SK-N-MC (cell line): ENCODE results near the gene TMEM163.
A peak's percentile ranks its signal among the peaks of the same experiment; 100 is the strongest.
"Not testable (repeated sequence)": the region's sequence is repeated elsewhere in the genome, so short reads cannot be mapped to it uniquely, and the experiment has no call there.

Experiments
- DNase-seq: peaks from one replicate; pipeline ENCODE4 v3.0.0-alpha.2; 2011; ENCODE audit warnings: low read depth, low spot score
- H3K27ac ChIP-seq: fragments of 200-600 bp; sonication (generic); 2 replicates; pipeline ENCODE4 v1.5.1; 2016; ENCODE audit warnings: mixed run types
- H3K36me3 ChIP-seq: fragments of 200-600 bp; sonication (generic); 2 replicates; pipeline ENCODE4 v1.6.1; 2017; ENCODE audit warnings: antibody characterized with exemption, low read length, mixed read lengths; ENCODE audit not compliant: insufficient read depth
- H3K4me3 ChIP-seq: fragments of 200-600 bp; sonication (generic); 2 replicates; pipeline ENCODE4 v1.5.1; 2016
- H3K9ac ChIP-seq: fragments of 200-600 bp; sonication (generic); 2 replicates; pipeline ENCODE4 v1.8.0; 2017; ENCODE audit warnings: mixed run types, mixed read lengths; ENCODE audit not compliant: insufficient read length
- H3K9me3 ChIP-seq: fragments of 200-600 bp; sonication (generic); 2 replicates; pipeline ENCODE4 v1.6.1; 2017; ENCODE audit warnings: low read depth, mild to moderate bottlenecking, antibody characterized with exemption, low read length, moderate library complexity, mixed read lengths
- EZH2 ChIP-seq: fragments of 200-600 bp; sonication (generic); IDR thresholded peaks from one replicate; pipeline ENCODE4 v1.6.1; 2017; ENCODE audit warnings: antibody characterized with exemption
- FOXP2 ChIP-seq: optimal IDR thresholded peaks from 2 replicates; pipeline ENCODE3; 2011; ENCODE audit warnings: mild to moderate bottlenecking, moderate library complexity; ENCODE audit not compliant: insufficient read depth; ENCODE audit errors: extremely low read length, control extremely low read depth
- POLR2AphosphoS5 ChIP-seq: IDR thresholded peaks from 2 replicates; pipeline ENCODE4 v1.6.1; 2012; ENCODE audit warnings: mild to moderate bottlenecking, low read depth, low read length, borderline replicate concordance

Gene TMEM163

DNA sequence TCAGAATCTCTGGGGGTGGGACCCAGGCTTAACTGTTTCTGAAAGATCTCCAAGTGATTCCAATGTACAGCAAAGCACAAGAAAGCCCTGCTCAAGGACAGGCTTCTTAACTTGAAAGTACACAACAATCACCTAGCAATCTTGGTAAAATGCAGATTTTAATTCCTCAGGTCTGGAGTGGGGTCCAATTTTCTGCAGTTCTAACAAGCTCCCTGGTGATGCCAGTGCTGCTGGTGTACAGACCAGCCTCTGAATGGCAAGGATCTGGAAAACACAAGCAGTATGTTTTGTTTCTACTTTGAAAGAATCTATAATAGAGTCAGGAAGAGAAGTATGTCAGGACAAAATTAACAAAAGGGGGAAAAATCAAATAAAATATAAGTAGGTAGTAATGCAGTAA is 7.8 kb upstream of the TMEM163 start:
- Histone ChIP-seq H3K4me3 (no peak overlapping the region), H3K9ac (no peak overlapping the region), H3K9me3 (no peaks in the 10 kb centered on the region), H3K27ac (no peak overlapping the region), H3K36me3 (no peaks in the 10 kb centered on the region)
- TF ChIP-seq POLR2AphosphoS5 = no peak
- no peak for TF ChIP-seq EZH2
- no peak for TF ChIP-seq FOXP2
- DNase-seq = no peak

DNA sequence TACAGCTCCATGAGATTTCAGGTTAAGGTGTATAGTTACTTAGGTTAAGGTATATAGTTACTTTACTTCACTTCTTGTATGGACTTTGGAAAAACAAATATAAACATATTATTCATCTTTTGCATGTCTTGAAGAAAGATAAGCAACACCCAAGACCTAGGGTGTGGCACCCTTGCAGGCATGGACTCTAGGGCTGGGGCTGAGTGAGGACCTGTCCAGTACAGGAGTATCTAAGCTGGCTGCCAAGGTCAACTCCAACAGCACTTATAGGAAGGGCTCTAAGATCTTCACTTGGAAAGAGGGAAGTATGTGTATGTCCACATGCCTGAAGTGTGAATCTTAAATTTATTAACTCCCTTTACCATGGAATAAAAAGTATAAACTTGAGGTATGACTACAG is 7.1 kb upstream of the TMEM163 start:
- DNase-seq = no peak
- TF ChIP-seq EZH2 (no peak), FOXP2 (no peak), POLR2AphosphoS5 (no peak)
- Histone ChIP-seq H3K9me3 (no peaks in the 10 kb centered on the region), H3K36me3 (no peaks in the 10 kb centered on the region), H3K4me3 (no peak overlapping the region), H3K27ac (no peak overlapping the region), H3K9ac (no peak overlapping the region)

DNA sequence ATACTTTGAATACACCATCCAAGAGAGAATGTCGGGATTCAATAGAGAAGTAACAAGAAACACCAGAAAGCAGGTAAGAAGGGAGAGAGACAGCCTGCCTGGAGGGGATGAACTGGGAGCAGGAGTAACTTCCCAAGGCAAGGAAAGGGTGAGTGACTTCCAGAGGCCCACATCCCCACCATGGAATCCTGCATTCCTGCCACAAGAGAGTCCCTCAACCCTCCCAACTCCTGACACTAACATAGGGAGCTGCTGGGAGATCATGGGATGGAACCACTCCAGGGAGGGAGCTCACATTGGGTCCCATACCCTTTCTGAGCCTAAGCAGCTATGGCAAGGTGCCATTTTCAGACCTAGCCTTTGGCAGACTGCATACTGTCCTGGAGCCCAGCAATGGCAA is 5.5 kb upstream of the TMEM163 start:
- no peak for DNase-seq
- TF ChIP-seq POLR2AphosphoS5 (no peak), EZH2 (no peak), FOXP2 (no peak)
- Histone ChIP-seq H3K36me3 (no peaks in the 10 kb centered on the region), H3K9me3 (no peaks in the 10 kb centered on the region), H3K4me3 (no peak overlapping the region), H3K27ac (no peak overlapping the region), H3K9ac (no peak overlapping the region)

DNA sequence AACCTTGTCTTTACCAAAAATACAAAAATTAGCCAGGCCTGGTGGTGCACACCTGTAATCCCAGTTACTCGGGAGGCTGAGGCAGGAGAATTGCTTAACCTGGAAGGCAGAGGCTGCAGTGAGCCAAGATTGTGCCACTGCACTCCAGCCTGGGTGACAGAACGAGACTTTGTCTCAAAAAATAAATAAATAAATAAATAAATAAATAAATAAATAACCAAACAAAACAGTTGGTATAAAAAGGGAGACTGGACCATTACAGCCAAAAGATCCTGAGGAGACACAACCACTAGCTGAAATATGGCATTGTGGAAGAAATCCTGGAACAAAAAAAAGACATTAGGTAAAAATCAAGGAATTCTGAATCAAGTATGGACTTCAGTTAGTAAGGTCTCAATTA is 4.9 kb upstream of the TMEM163 start:
- not testable (repeated sequence) for H3K27ac ChIP-seq, H3K9me3 ChIP-seq, H3K36me3 ChIP-seq, H3K4me3 ChIP-seq, H3K9ac ChIP-seq, DNase-seq

DNA sequence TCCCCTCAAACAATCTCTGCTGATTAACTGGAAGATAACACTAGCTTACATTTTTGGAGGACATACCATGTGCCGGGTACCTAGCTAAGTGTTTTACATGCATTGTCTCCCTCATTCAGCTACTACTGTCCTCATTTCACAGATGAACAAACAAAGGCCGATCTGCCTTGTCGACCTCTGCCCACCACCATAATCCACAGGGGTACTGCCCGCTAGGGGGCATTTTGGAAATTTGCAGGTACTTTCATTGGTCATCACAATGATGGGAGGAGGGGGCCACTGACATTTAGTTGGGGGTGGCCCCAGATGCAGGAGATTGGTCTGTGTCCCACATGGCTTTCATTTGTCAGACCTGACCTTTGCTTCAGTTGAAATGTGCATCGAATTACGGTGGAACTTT is 3.9 kb upstream of the TMEM163 start:
- Histone ChIP-seq H3K27ac (no peak overlapping the region), H3K9ac (no peak overlapping the region), H3K4me3 (no peak overlapping the region), H3K36me3 (no peaks in the 10 kb centered on the region), H3K9me3 (no peaks in the 10 kb centered on the region)
- DNase-seq = no peak
- no peak for TF ChIP-seq POLR2AphosphoS5
- no peak for TF ChIP-seq FOXP2
- no peak for TF ChIP-seq EZH2

DNA sequence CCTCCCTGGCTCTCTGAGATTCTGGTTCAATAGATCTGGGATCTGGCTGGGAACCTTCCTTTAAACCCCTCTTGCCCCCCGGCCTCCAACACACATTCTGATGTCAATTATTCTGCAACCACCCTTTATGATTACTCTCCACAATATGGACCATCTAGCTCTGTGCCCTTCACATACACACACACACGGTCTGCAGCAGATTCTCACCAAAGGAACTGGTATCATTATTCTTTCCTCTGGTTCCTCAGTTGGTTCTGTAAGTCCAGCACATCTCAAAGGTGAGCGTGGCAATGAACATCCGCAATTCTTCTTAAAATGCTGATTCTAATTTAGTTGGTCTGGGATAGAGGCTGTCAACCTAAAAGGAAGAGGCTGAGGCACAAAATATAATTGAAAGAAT is 2.8 kb upstream of the TMEM163 start:
- Histone ChIP-seq H3K4me3 (no peak overlapping the region), H3K9ac (no peak overlapping the region), H3K36me3 (no peaks in the 10 kb centered on the region), H3K27ac (no peak overlapping the region), H3K9me3 (no peaks in the 10 kb centered on the region)
- DNase-seq = no peak
- TF ChIP-seq POLR2AphosphoS5 (no peak), EZH2 (no peak)

DNA sequence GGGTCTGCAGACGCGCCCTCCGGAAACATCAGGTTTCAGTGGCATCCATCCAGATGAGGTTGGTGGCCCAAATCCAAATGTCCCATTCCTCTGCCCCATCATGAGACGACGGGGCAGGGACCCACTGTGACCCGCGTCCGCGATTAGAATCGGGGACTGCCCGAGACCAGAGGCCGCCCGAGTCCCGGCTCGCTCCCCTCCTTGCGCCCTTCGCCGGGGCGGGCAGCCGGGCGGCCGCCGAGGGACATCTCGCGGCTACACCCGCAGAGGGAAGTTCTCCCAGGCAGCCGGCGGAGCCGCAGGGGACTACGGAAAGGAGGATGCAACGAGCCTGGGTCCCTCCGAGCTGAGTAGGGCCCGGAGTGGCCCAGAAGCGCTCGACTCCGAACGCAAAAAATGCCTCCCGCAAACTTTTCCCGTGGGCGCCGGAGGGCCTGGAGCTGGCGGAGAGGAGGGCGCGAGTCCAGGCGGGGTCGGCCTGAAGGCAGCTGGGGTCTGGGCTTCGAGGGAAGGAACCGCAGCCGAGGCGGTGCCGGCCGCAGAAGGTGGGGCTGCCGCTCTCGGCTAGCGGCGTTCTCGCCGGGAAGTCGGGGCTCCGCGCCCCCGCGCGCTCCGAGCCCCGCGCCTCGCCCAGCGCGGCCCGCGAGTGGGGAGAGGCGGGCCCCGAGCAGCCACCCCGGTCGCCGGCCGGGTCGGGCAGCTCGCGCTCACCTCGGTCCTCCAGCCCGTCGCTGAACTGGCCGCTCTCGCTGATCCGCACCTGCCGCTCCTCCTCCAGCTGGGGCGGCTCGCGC is 580 bp downstream of the TMEM163 start:
- Histone ChIP-seq H3K4me3 (no peak overlapping the region), H3K9ac (no peak overlapping the region), H3K36me3 (no peaks in the 10 kb centered on the region), H3K27ac (no peak overlapping the region), H3K9me3 (no peaks in the 10 kb centered on the region)
- no peak for DNase-seq
- TF ChIP-seq EZH2 = peak; percentile 97
- TF ChIP-seq POLR2AphosphoS5 = no peak
- TF ChIP-seq FOXP2 = no peak

DNA sequence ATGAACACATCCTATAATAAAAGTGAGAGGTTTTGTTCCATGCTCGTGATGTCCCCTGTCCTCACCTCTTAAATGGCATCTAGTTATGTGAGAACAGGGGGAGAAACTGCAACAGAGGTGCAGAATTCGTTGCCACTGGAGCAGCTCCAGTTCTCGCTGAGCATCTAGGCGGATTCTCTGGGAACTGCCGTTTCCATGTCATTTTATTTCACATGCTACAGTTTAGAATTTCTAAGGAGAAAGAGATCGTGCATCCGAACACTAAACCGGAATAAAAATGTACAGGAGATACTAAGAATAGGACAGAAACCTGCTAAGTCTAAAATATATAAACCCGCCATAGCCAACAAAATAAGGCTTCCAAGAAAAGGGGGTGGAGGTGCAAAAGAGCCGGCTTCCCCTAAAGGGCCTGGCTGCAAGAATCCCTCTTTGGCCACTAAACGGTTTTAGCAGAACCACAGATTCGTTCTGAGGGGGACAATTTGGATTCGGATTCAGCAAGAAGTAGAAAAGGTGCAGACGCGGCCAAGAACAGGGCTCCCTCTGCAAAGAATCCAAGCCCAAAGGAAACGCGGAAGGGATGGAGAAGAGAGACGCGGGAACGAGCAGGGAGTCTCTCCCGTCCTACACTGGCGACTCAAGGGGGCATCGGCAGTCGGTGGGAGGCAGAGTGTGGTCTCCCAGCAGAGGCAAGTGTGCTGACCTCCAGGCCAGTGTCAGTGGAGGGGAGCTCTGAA is 1.3 kb downstream of the TMEM163 start:
- H3K27ac ChIP-seq = no peak overlapping the region
- DNase-seq = no peak
- H3K9me3 ChIP-seq = no peaks in the 10 kb centered on the region
- TF ChIP-seq EZH2 = no peak
- no peak for TF ChIP-seq FOXP2
- TF ChIP-seq POLR2AphosphoS5 = no peak
- H3K9ac ChIP-seq = no peak overlapping the region
- no peak overlapping the region for H3K4me3 ChIP-seq
- no peaks in the 10 kb centered on the region for H3K36me3 ChIP-seq

DNA sequence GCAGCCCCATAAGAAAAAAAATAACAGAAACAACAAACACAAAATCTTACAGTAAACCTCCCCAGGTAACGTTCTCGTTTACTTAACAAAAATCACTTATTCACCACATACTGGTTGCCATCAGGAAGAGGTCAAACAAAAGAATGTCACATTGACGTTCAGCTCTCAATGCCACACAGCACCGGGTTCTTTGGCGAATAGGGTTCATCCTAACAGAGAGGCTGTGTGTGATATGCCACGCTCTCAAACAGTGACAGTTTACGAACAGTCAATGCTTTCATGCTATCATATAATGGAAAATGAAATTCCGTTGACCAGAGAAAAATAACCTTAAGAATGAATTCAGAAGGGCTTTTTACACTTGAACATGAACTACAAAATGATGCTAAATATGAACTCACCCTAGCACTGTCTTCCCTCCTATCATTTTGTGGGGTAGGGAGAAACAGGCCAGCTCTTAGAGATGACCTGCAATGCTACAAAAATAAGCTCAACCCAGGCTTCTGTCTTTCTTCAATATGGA is 2.0 kb downstream of the TMEM163 start:
- no peaks in the 10 kb centered on the region for H3K9me3 ChIP-seq
- TF ChIP-seq POLR2AphosphoS5 (no peak), FOXP2 (no peak), EZH2 (no peak)
- H3K27ac ChIP-seq = no peak overlapping the region
- no peak overlapping the region for H3K4me3 ChIP-seq
- DNase-seq = no peak
- H3K9ac ChIP-seq = no peak overlapping the region
- H3K36me3 ChIP-seq = no peaks in the 10 kb centered on the region
